Body of pancreas (tissue), 4 donors: Measurements from ENCODE around the gene BRD4. TPM values are rescaled to one million over a fixed set of nuclear protein-coding genes. Genes with fewer than 3 reads are reported as not detected.
A peak's percentile ranks its signal among the peaks of the same experiment; 100 is the strongest.

ENCODE experiments used
- ATAC-seq: fragments of 150-250 bp; one replicate; pipeline ENCODE4 v1.9.1; 2016
- DNase-seq, 4 donors: peaks; one replicate each; pipeline ENCODE4 v3.0.0-alpha.2; 2019
- H3K27ac ChIP-seq, 4 donors: fragments of 200-600 bp; sonication (generic); 1 replicate in 3 of 4; 2 replicates in 1 of 4; pipeline versions ENCODE4 v1.5.1 to v1.6.1; 2016 to 2019; ENCODE audit warnings: mild to moderate bottlenecking in 1 of 4, mixed read lengths in 1 of 4, moderate library complexity in 1 of 4
- H3K27me3 ChIP-seq, 2 donors: fragments of 200-600 bp; sonication (generic); one replicate each; pipeline ENCODE4 v1.6.0; 2016; ENCODE audit warnings: mild to moderate bottlenecking in 1 of 2
- H3K36me3 ChIP-seq, 2 donors: fragments of 200-600 bp; sonication (generic); replicated peaks in 1 of 2; 2 replicates each; pipeline ENCODE4 v1.5.1; 2016; ENCODE audit warnings: low read depth in 2 of 2; ENCODE audit not compliant: insufficient read depth in 1 of 2
- H3K4me1 ChIP-seq: fragments of 200-600 bp; sonication (generic); one replicate; pipeline ENCODE4 v1.6.0; 2016
- H3K4me3 ChIP-seq, 2 donors: fragments of 200-600 bp; sonication (generic); 1 replicate in 1 of 2; 2 replicates in 1 of 2; pipeline ENCODE4 v1.5.1; 2016 to 2019
- H3K9me3 ChIP-seq, 3 donors: fragments of 200-600 bp; sonication (generic); 1 replicate in 2 of 3; 2 replicates in 1 of 3; pipeline ENCODE4 v1.5.1; 2016
- POLR2A ChIP-seq, 3 donors: fragments of 450-650 bp; IDR thresholded peaks; one replicate each; pipeline ENCODE4 v1.6.1; 2016; ENCODE audit warnings: antibody characterized with exemption in 3 of 3, mild to moderate bottlenecking in 2 of 3
- WGBS, 2 donors: methylation state at CpG; one replicate each; pipeline ENCODE4 v1.1.5; 2017; 5-methylcytosine and 5-hydroxymethylcytosine counted together
- intact Hi-C: fragments of 100-400 bp; cut with DNase I; formaldehyde crosslinking; loops from one replicate; pipeline ENCODE4 v1.15.1; 2023
- total RNA-seq, 2 donors: library from RNA; depleted of rRNA; stranded (reverse); fragments of >200 nt; gene quantifications; one replicate each; pipeline ENCODE4 v1.1.0, GENCODE V29; 2016
- TF ChIP-seq, protein P1 (sequence below), 7 experiments: fragments of 450-650 bp in 4 of 7; fragments of 200-600 bp in 3 of 7; sonication (generic) in 3 of 7; IDR thresholded peaks; one replicate each; pipeline ENCODE4 v1.5.1; 2016 to 2019; ENCODE audit warnings: antibody characterized with exemption in 7 of 7

BRD4 gene
- total RNA-seq, 2 donors from 2014 or later = 15.3 to 33.6 TPM

GRCh38 chr19:15323496-15324235, 8.7 kb downstream of the BRD4 start:
- H3K4me1 ChIP-seq = peaks cover 99% of the 10 kb centered on the region
- H3K27me3 ChIP-seq = no peaks in the 10 kb centered on the region
- ATAC-seq (peak; percentile 70), DNase-seq (peak; percentile 69 to 73 (median 70))
- no peaks in the 10 kb centered on the region for H3K36me3 ChIP-seq
- H3K4me3 ChIP-seq = no peak overlapping the region
- intact Hi-C loops = loop anchor here (10.0 kb wide), 1 partner anchor 49 kb away; no protein-coding TSS in a partner anchor
- H3K9me3 ChIP-seq = no peaks in the 10 kb centered on the region
- WGBS, 2 donors = 24 to 25% methylated on average over 3 to 5 of the region's 5 CpGs
- peak overlapping the region; percentile 73 to 87 (median 79) for H3K27ac ChIP-seq
- TF ChIP-seq, protein P1, sequence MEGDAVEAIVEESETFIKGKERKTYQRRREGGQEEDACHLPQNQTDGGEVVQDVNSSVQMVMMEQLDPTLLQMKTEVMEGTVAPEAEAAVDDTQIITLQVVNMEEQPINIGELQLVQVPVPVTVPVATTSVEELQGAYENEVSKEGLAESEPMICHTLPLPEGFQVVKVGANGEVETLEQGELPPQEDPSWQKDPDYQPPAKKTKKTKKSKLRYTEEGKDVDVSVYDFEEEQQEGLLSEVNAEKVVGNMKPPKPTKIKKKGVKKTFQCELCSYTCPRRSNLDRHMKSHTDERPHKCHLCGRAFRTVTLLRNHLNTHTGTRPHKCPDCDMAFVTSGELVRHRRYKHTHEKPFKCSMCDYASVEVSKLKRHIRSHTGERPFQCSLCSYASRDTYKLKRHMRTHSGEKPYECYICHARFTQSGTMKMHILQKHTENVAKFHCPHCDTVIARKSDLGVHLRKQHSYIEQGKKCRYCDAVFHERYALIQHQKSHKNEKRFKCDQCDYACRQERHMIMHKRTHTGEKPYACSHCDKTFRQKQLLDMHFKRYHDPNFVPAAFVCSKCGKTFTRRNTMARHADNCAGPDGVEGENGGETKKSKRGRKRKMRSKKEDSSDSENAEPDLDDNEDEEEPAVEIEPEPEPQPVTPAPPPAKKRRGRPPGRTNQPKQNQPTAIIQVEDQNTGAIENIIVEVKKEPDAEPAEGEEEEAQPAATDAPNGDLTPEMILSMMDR (IDR thresholded peaks at IDR 0.05) = no peak
- peak in 1 of 3 donors; percentile 27 for TF ChIP-seq POLR2A (IDR thresholded peaks at IDR 0.05)

DNA sequence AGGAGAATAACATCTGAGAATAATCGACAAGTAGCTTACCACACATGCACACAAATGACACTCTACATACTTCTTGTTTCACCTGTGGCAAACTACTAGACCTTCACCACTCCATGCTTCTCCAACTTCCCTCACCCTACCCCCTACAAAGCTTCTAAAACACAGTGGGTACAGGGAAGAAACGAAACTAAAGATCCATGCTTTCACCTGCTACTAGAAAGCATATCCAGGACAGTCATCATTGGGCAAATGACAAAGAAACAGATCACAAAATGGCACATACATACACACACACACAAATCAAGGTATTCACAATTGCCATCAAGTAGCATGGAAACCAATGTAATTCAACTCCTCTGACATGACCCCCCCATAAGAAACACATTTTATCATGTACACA, 10.6 kb downstream of the BRD4 start:
- Histone ChIP-seq H3K4me3 (no peak overlapping the region), H3K4me1 (peaks cover 99% of the 10 kb centered on the region), H3K27ac (peak overlapping the region; percentile 7 to 87 (median 24)), H3K9me3 (no peaks in the 10 kb centered on the region), H3K27me3 (no peaks in the 10 kb centered on the region), H3K36me3 (no peaks in the 10 kb centered on the region)
- TF ChIP-seq POLR2A (IDR thresholded peaks at IDR 0.05) = no peak
- TF ChIP-seq, protein P1 (IDR thresholded peaks at IDR 0.05) = no peak
- DNase-seq (no peak), ATAC-seq (no peak)
- 50 to 57% methylated on average over 2 of the region's 2 CpGs for WGBS, 2 donors
- intact Hi-C loops = loop anchor here (10.0 kb wide), 1 partner anchor 47 kb away; no protein-coding TSS in a partner anchor

GRCh38 chr19:15320116-15320515, 12.2 kb downstream of the BRD4 start:
- TF ChIP-seq, protein P1 (IDR thresholded peaks at IDR 0.05) = no peak
- TF ChIP-seq POLR2A (IDR thresholded peaks at IDR 0.05) = no peak
- intact Hi-C loops = loop anchor here (10.0 kb wide), 1 partner anchor 45 kb away; no protein-coding TSS in a partner anchor
- ATAC-seq = no peak

GRCh38 chr19:15318241-15318691, 14.1 kb downstream of the BRD4 start:
- no peak for ATAC-seq

More at GRCh38 chr19:15320116-15320515, 12.2 kb downstream of the BRD4 start:
- Histone ChIP-seq H3K4me1 (peaks cover 100% of the 10 kb centered on the region), H3K9me3 (no peaks in the 10 kb centered on the region), H3K27ac (no peak overlapping the region), H3K27me3 (no peaks in the 10 kb centered on the region), H3K4me3 (no peak overlapping the region), H3K36me3 (no peaks in the 10 kb centered on the region)
- WGBS, 2 donors = 54 to 62% methylated on average over 4 of the region's 4 CpGs
- no peak for DNase-seq

More at GRCh38 chr19:15318241-15318691, 14.1 kb downstream of the BRD4 start:
- TF ChIP-seq POLR2A (IDR thresholded peaks at IDR 0.05) = no peak
- TF ChIP-seq, protein P1 (IDR thresholded peaks at IDR 0.05) = no peak
- Histone ChIP-seq H3K9me3 (no peaks in the 10 kb centered on the region), H3K27me3 (no peaks in the 10 kb centered on the region), H3K4me1 (peaks cover 100% of the 10 kb centered on the region), H3K27ac (peak overlapping the region in 1 of 4 donors; percentile 47), H3K36me3 (no peaks in the 10 kb centered on the region), H3K4me3 (no peak overlapping the region)
- intact Hi-C loops = no loop called here
- WGBS, 2 donors = 31 to 36% methylated on average over 4 to 6 of the region's 6 CpGs
- DNase-seq = peak in 1 of 4 donors; percentile 48
